Nephron progenitor cell (in vitro differentiated cells): Measurements from ENCODE around the gene LCAT.
A peak's percentile ranks its signal among the peaks of the same experiment; 100 is the strongest.

Experiments used
- DNase-seq: peaks from one replicate; pipeline ENCODE4 v3.0.0; 2021
- H3K27ac Mint-ChIP-seq: 2 replicates; pipeline ENCODE4 v1.8.0; 2021; ENCODE audit warnings: mild to moderate bottlenecking, moderate library complexity, mixed read lengths
- H3K27me3 Mint-ChIP-seq: 2 replicates; pipeline ENCODE4 v1.8.0; 2021; ENCODE audit warnings: mild to moderate bottlenecking, low read depth, mixed read lengths; ENCODE audit not compliant: poor library complexity
- H3K36me3 Mint-ChIP-seq: 2 replicates; pipeline ENCODE4 v1.8.0; 2021; ENCODE audit warnings: low read depth, mixed read lengths
- H3K4me1 Mint-ChIP-seq: 2 replicates; pipeline ENCODE4 v1.8.0; 2021; ENCODE audit warnings: mixed read lengths
- H3K4me3 Mint-ChIP-seq: 2 replicates; pipeline ENCODE4 v1.8.0; 2021; ENCODE audit warnings: mild to moderate bottlenecking, moderate library complexity, mixed read lengths
- H3K9me3 Mint-ChIP-seq: 2 replicates; pipeline ENCODE4 v1.8.0; 2021; ENCODE audit warnings: mild to moderate bottlenecking, moderate library complexity, mixed read lengths
- TF ChIP-seq, protein P1 (sequence below): fragments of 200-600 bp; sonication (generic); IDR thresholded peaks from 2 replicates; pipeline ENCODE4 v1.5.0; 2021; ENCODE audit warnings: antibody characterized with exemption

Gene LCAT

DNA sequence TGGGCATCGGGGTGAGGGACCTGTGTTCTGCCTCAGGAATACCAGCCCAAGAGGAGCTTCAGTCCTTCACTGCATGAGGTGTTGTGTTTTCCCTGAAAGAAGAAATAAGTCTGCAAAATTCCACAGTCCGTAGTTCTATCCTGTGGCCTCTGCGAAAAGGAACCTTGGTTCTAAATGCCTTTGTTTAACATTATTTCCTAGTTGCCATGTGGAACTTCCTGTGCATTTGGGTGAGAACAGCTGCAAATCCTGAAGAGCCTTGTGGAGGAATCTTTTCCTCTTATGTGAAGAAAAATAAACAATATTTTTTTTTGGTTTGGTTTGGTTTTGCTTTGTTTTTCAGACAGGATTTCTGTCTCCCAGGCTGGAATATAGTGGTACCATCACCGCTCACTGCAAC lies 41.1 kb downstream of the LCAT start:
- TF ChIP-seq, protein P1, sequence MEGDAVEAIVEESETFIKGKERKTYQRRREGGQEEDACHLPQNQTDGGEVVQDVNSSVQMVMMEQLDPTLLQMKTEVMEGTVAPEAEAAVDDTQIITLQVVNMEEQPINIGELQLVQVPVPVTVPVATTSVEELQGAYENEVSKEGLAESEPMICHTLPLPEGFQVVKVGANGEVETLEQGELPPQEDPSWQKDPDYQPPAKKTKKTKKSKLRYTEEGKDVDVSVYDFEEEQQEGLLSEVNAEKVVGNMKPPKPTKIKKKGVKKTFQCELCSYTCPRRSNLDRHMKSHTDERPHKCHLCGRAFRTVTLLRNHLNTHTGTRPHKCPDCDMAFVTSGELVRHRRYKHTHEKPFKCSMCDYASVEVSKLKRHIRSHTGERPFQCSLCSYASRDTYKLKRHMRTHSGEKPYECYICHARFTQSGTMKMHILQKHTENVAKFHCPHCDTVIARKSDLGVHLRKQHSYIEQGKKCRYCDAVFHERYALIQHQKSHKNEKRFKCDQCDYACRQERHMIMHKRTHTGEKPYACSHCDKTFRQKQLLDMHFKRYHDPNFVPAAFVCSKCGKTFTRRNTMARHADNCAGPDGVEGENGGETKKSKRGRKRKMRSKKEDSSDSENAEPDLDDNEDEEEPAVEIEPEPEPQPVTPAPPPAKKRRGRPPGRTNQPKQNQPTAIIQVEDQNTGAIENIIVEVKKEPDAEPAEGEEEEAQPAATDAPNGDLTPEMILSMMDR = no peak
- H3K27ac Mint-ChIP-seq = peak overlapping the region; percentile 64
- H3K27me3 Mint-ChIP-seq = no peaks in the 10 kb centered on the region
- H3K4me1 Mint-ChIP-seq = peaks cover 17% of the 10 kb centered on the region
- no peaks in the 10 kb centered on the region for H3K9me3 Mint-ChIP-seq
- H3K4me3 Mint-ChIP-seq = no peak overlapping the region
- peaks cover 17% of the 10 kb centered on the region for H3K36me3 Mint-ChIP-seq
- DNase-seq = no peak

- Mint-ChIP-seq H3K27ac (no peak overlapping the region), H3K4me1 (peaks cover 22% of the 10 kb centered on the region), H3K9me3 (no peaks in the 10 kb centered on the region), H3K4me3 (no peak overlapping the region), H3K27me3 (no peaks in the 10 kb centered on the region), H3K36me3 (peaks cover 17% of the 10 kb centered on the region)
- TF ChIP-seq, protein P1 = no peak
- no peak for DNase-seq
Observed at GRCh38 chr16:67901734-67902133, 42.2 kb downstream of the LCAT start.

DNA sequence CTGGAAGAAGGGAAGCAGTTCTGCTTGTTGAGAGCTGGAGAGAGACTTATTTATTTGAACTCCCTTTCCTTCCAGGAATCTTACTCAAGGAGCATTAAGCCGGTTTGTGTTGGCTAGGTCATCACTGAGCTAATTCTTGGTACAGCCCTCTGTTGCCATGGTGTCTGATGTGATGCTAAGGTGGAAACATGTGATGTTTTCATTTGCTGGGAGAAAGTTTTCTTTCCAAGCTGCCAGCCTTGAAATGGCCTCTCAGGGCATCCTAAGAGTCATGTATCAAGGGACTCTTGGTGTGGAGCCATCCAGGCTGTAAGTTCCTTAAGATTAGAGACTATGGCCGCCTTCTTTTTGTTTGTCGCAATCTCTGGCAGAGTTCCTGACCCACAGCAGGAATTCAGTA lies 46.7 kb downstream of the LCAT start:
- H3K27ac Mint-ChIP-seq = no peak overlapping the region
- no peak overlapping the region for H3K4me3 Mint-ChIP-seq
- H3K36me3 Mint-ChIP-seq = no peaks in the 10 kb centered on the region
- H3K4me1 Mint-ChIP-seq = peaks cover 47% of the 10 kb centered on the region
- H3K27me3 Mint-ChIP-seq = peaks cover 3% of the 10 kb centered on the region
- TF ChIP-seq, protein P1 = no peak
- no peaks in the 10 kb centered on the region for H3K9me3 Mint-ChIP-seq
- no peak for DNase-seq

DNA sequence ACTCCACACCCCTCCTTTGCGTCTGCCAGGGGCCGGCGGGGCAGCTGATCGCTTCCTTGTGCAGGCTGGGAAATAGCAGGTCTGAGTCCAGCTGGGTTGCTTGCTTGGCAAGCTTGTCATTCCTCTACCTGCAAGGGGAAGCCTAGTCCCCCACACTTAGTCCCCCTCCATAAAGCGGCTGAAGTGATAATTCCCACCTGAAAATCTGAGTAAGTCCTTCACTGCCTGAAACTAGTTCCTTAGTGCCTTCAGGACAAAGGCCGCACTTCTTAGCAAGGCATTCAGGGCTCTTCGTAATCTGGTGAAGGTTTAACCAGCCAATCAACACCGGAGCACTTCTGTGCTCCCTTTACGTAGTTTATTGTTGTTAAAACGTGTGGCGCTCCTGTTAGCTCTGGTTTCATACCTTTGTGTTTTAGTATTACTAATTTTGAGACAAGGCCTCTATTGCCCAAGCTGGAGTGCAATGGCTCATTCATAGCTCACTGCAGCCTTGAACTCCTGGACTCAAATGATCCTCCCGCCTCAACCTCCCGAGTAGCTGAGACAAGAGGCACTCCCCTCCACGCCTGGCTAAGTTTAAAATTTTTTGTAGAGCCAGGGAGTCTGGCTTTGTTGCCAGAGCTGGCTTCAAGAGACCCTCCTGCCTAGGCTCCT lies 50.0 kb downstream of the LCAT start:
- DNase-seq = no peak

GRCh38 chr16:67892899-67893742 lies 50.8 kb downstream of the LCAT start, which contains the start of gene PSKH1:
TSS of gene PSKH1 (plus strand) at chr16:67893254. CDS start at chr16:67908750, 15,496 bp downstream.
- peak within 1 kb of the TSS; percentile 98 for H3K4me3 Mint-ChIP-seq
- peak within 1 kb of the TSS; percentile 99 for H3K27ac Mint-ChIP-seq
- peak; percentile 97 for DNase-seq
- H3K9me3 Mint-ChIP-seq = no peaks in the 10 kb centered on the region
- H3K27me3 Mint-ChIP-seq = peaks cover 3% of the 10 kb centered on the region
- peaks cover 36% of the 10 kb centered on the region for H3K4me1 Mint-ChIP-seq
- TF ChIP-seq, protein P1 = no peak
- H3K36me3 Mint-ChIP-seq = no peaks in the 10 kb centered on the region

More for the DNA sequence above, 50.0 kb downstream of the LCAT start:
- Mint-ChIP-seq H3K9me3 (no peaks in the 10 kb centered on the region), H3K4me3 (peak overlapping the region; percentile 98), H3K4me1 (peaks cover 36% of the 10 kb centered on the region), H3K27ac (peak overlapping the region; percentile 99), H3K36me3 (no peaks in the 10 kb centered on the region), H3K27me3 (peaks cover 3% of the 10 kb centered on the region)
- TF ChIP-seq, protein P1 = no peak
